NCI-H526 treated with DMSO at 0.1 percent for 48 hours (cell line): Measurements from ENCODE around the gene LIN52.
"Not testable (repeated sequence)": the region's sequence is repeated elsewhere in the genome, so short reads cannot be mapped to it uniquely, and the experiment has no call there.

Experiments
- DNase-seq: peaks from one replicate; lab custom pipeline; 2025; lab: John Stamatoyannopoulos, UW

LIN52 gene

DNA sequence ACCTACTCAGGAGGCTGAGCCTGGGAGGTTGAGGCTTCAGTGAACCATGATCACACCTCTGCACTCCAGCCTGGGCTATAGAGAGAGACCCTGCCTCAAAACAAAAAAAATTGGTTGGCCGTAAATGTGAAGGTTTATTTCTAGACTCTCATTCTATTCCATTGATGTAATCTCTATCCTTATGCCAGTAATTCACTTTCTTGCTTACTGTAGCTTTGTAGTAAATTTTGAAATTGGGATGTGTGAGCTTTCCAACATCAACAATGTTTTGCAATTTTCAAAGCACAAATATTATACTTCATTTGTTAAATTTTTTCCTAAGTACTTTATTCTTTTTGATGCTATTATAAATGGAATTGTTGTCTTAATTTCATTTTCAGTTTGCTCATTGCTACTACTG, 24.6 kb downstream of the LIN52 start:
- no peak for DNase-seq

DNA sequence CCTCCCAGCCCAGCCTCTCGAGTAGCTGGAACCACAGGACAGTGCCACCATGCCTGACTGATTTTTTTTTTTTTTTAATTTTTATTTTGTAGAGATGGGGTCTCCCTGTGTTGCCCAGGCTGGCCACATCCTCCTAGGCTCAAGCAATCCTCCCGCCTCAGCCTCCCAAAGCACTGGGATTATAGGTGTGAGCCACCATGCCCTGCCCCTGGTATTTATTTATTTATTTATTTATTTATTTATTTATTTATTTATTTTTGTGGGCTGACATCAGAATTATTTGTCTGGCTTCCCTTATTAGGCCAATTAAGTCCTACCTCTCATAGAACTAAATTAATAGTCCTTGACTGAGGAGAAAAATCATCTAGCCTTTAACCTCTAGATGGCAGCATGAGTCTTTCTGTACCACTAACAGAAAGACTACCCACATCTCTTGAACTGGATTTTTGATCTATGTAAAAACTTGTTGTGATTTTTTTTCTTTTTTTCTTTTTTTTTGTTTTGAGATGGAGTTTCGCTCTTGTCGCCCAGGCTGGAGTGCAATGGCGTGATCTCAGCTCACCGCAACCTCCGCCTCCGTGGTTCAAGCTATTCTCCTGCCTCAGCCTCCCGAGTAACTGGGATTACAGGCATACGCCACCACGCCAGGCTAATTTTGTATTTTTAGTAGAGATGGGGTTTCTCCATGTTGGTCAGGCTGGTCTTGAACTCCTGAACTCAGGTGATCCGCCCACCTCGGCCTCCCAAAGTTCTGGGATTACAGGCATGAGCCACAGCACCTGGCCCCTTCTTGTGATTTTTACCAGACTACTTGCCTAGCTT, 26.9 kb downstream of the LIN52 start:
- peak; percentile 5 for DNase-seq

DNA sequence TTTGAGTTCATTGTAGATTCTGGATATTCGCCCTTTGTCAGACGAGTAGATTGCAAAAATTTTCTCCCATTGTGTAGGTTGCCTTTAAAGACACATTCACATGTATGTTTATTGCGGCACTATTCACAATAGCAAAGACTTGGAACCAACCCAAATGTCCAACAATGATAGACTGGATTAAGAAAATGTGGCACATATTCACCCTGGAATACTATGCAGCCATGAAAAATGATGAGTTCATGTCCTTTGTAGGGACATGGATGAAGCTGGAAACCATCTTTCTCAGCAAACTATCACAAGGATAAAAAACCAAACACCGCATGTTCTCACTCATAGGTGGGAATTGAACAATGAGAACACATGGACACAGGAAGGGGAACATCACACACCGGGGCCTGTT, 40.7 kb downstream of the LIN52 start:
- DNase-seq: not testable (repeated sequence)

DNA sequence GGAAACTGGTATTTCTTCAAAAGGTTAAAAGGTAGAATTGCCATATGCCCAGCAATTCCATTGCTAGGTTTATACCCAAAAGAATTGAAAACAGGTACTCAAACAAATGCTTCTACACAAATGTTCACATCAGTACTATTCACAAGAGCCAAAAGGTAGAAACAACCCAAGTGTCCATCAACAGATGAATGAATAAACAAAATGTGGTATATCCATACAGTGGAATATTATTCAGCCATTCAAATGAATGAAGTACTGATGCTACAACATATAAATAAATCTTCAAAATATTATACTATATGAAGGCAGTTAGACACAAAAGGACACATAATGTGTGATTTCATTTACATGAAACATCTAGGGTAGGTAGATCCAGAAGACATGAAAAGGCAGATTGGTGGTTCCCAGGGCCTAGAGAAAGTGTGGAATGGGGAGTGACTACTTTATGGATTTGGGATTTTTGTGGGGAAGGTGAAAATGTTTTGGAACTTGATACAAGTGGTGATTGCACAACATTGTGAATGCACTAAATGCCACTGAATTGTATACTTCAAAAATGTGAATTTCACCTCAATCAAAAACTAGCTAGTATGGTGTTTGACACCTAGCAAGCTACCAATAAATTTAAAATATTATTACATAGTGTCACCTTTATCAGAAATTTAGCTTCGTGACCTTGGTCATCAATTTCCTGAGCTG, 41.7 kb downstream of the LIN52 start:
- no peak for DNase-seq

DNA sequence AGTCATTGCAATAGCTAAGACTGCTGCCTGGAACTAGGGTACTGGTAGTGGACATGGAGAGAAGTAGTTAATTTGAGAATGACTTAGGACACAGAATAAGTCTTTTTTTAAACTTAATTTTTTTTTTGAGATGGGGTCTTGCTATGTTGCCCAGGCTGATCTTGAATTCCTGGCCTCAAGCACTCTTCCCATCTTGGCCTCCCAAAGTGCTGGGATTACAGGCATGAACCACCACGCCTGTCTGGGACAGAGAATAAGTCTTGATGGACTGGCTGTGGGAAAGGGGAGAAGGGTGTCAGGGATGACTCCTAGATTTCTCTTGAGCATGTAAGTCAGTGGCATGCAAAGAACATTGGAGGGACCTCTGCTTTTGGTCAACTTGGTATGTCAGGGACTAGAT, 42.9 kb downstream of the LIN52 start:
- no peak for DNase-seq

DNA sequence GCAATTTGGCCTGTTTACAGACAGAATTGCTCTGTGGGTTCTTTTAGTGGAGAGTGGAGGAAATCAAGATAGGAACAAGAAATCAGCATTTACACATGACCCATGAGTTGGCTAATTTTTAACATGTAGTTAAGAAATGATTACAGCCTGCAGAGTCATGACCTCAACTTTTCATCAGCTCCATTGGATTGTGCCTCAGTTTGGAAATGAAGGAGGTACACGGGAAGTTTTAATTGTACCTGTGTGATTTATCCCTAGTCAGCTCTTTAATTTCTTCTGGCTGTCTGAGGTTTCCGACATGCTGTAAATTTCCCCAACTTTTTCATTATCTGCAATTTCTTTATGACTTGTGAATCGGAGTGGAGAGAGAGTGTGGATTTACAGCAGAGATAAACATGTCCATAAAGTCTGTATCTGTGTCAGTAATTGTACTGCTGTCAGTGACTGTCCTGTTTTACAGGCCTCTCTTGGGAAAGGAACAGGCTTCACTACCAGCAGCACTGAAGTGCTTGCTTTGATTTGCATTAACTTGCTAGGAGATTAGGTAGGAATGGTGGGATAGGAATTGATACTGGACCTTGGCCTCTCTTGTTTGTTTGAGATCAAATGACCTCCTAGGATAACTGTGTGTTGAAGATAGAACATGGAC, 49.2 kb downstream of the LIN52 start:
- peak; percentile 11 for DNase-seq

DNA sequence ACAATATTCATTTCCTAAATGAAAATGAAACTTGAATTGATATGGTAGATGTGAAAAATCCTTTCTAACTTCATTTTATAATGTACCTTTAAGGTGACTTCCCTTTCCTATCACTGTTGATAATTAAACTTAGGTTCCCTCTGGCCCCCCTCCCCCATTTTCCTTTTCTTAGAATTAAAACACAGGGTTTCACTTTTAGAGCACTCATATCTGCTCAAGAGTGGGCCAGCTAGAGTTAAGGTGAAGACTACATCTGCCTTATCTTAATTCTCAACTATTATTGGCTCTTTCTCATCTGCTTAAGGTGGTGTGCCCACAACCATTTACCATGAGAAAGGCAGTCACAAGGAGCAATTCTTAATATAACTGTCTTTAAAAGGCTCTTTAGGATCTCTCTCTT, 49.7 kb downstream of the LIN52 start:
- DNase-seq: no peak

DNA sequence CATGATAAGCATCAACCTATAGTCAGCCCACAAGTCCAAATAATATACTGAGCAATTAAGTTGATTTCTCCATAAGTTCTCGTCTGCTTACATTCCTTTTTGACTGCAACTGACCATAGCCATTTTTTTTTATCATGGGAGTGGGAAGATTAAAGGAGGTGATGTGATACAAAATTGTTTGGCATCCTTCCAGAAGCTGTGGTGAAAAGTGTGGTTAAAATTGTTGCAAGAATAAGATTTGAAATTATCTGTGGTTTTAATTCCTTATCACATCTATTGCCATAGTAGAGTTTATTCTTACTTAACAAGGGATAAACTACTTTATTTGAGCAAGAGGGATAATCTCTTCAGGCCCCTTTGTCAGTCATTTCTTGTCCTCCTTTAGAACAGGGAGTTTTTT, 50.7 kb downstream of the LIN52 start:
- no peak for DNase-seq

DNA sequence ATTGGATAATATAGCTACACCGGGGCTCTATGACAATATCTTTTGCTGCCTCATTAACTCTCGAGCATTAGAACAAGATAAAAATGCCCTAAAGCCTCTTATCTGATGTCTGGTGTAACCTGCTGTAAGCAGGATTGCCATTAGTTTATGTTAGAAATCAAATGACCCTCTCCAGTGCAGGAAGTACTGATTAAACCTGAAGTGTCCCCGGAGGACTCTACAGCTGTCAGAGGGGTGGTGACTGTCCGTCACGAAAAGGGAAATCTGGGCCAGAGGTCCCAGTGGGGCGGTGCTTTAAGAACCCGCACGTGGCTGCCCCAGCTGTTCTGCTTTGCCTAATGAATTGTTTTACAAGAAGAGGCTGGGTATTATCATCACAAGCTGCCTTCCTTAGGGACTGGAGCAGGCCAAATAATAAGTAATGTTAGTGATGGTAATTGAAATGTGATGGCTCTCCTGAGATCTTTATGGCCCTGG, 55.7 kb downstream of the LIN52 start:
- peak; percentile 44 for DNase-seq

DNA sequence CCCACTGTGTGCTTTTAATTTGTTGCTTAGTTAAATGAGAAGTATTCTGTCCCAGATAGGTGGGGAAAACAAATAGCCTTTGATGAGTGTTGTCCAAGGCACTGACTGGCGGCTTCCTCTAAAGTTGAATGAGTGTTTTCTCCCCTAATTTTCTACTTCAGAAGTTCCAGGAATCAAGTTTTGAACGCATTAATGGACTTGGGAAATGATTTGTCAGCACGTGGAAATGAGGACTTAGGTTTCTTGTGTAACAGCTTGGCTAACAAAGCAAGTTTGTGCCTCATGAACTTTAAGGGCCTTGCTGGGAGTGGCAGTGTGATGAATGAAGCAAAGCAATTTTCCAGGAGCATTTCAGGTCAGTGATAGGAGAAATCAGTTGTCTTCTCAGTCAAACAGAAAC, 56.9 kb downstream of the LIN52 start:
- DNase-seq: no peak

DNA sequence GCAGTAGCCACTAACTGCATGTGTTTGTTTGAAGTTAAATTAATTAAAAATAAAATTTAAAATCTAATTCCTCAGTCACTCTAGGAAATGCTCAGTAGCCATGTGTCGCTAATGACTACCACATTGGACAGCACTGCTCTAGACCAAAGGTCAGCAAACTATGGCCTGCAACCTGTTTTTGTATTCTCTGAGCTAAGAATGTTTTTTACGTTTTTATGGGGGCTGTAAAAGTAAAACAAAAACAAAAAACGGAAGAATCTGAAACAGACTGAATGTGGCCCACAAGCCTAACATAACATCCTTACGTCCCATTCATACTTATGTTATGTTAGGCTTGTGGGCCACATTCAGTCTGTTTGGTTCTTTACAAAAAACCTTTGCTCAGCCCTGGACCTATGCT, 57.8 kb downstream of the LIN52 start:
- no peak for DNase-seq

DNA sequence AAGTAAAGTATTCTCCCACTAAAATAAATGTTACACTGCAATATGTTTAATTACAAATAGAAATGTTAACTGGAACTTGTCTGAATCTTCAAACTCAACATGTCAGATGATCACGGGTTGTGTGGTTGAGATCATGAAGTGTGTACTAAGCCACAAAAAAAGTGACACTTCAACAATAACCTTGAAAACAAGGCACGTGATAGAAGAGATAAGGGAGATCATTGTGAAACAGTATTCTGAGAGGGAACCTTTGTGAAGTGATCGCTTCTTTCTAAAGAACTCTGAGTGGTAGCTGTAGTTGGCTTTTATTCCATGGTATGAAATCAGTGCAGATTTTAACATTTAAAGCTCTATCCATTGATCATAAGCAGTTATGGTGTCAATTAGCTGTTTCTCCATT, 60.0 kb downstream of the LIN52 start:
- DNase-seq: no peak

DNA sequence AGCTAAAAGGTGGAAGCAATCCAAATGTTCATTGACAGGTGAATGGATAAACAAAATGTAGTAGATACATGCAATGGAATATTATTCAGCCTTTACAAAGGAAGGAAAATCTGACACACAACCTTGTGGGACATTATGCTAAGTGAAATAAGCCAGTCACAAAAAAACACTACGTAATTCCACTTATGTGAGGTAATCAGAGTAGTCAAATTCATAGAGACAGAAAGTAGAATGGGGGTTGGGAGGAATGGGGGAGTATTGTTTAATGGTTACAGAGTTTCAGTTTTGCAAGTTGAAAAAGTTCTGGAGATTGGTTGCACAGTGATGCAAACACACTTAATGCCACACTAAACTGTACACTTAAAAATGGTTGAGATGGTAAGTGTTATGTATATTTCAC, 62.8 kb downstream of the LIN52 start:
- no peak for DNase-seq

DNA sequence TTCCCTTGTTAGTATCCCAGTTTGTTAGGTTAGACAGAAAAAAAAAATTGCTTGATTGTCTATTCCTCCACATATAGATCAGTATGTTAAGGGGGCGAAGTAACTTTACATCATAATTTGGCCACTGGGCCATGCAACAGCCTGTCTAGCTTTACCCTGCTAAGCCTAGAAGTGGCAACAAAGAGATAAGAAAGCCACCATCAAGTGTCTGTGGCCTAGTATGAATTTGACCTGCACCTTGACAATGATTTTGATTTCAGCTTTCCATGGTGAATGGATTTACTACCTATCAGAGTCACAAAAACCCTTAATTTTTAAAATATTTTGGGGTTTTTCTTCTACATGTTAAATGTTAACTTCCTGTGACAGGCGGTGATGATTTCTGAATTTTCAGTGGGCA, 63.9 kb downstream of the LIN52 start:
- no peak for DNase-seq

DNA sequence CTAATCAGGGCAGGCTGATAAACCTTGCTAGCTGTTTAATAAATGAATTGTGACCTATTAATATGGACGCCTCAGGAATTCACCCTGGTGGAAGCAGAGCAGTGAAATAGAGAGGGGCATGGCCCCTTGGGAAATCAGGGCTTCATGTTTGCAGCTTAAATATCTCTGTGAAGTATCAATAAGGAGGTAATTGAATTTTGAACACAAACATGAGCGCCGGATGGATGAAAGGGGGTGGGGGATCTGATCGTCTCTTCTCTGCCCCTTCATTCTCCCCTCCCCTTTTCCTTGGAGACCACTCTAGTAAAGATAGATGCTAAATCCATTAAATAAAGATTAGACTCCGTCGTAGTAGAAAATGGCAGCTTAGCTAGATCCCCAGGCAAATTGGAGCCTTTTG, 70.5 kb downstream of the LIN52 start:
- DNase-seq: no peak

DNA sequence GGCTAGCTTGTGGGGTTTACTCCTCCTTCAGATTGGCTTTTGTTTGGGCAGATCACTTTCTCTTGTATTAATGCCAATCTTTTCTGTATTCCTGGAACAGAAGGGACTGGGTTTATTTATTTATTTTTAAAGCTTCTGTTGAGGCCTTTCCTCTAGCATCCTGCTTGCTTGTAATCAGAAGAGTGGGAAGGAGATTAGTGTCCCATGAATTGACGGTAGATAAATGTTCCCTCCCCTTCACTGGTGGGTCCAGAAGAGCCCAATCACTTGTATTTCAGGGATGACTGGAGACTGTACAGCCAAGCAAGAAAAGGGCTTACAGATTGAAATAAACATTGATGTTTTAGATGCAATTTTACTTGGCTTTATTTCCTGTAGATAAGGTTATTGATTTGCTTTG, 71.0 kb downstream of the LIN52 start:
- no peak for DNase-seq

DNA sequence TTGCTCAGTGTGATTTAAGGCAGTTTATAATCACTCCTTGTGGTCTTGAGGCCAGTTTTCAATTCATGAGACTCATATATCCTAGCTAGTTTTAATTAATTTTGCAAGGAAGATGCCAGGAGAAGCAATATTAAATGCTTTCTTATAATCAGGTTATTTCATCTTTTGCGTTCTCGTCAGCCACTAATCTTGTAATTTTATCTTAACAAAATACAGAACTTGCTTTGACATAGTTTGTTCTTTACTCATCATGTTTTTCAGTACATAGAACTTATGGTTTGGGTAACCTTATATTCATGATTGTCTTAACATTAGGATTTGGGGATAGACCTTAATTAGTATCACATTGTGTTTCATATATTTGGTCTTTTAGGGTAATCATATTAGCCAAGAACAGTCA, 76.0 kb downstream of the LIN52 start:
- DNase-seq: no peak

DNA sequence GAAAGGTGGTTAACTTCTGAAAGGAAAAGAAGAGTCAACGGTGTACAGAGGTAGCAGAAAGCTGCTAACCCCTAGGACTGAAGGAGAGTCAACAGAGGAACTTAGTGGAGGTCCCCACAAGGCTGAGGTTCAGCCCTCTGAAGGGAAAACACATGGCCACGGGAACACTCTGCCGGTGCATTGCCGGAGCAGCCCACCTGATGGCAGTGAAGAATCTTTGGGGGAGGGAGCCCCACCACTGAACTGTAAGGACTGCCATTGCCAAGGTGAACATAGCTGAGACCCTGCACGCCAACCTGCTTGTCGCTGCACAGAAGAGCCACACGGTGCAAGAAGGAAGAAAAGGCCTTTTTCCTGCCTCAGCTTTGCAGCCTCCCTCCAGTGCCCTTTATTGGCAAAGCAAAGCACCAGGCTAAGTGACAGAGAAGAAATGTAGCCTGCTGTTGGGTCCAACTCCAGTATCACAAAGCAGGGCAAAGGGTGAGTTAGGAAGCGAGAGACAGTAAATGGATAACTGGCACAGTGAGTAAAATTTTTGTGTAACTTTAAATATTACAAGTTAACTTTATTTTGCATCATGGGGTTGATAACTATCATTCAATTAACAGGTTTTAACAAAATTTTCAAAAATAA, 76.9 kb downstream of the LIN52 start:
- DNase-seq: no peak

DNA sequence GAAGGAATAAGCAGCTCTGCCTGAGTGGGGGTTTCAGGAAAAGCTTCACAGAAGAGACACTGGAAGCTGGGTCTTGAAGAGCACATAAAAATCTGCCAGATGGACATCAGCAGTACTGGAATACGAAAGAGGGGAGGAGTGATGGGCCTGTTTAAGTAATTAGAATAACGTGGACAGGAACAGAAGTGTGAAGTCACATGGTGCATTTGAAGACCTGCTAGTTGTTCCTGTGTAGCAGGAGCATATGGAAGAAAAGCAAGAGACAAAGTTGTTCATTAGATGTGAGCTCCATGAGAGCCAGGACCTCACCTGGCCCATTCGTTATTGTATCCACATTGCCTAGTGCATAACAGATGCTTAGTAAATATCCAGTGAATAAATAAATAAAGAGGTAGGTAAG, 85.2 kb downstream of the LIN52 start:
- no peak for DNase-seq

DNA sequence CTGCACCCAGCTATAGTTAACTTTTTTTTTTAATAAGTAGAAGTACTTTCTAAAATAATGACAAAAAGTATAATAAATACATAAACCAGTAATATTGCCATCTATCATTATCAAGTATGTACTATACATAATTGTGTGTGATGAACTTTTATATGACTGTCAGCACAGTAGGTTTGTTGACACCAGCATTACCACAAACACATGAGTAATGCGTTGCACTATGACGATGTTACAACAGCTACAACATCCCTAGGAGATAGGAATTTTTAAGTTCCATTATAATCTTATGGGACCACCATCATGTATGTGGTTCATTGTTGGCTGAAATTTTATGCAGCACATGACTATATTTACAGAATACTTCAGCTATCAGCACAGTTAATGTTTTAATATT, 91.6 kb downstream of the LIN52 start:
- no peak for DNase-seq

DNA sequence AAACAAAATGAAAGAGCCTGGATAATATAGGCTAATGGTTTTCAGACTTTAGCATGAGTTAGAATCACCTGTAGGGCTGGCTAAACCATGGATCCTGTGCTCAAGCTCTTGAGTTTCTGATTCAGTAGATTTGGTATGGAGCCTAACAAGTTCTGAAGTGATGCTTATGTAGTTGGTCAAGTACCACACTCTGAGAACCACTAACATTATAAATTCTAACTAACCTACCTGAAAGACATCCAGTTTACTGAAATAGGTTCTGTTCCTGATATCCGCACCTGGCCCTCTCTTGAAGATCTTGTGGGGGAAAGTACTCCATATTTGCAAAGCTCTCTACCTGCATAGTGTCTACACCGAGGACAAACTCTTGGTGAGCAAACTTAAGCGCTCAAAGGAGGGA, 95.1 kb downstream of the LIN52 start:
- no peak for DNase-seq

DNA sequence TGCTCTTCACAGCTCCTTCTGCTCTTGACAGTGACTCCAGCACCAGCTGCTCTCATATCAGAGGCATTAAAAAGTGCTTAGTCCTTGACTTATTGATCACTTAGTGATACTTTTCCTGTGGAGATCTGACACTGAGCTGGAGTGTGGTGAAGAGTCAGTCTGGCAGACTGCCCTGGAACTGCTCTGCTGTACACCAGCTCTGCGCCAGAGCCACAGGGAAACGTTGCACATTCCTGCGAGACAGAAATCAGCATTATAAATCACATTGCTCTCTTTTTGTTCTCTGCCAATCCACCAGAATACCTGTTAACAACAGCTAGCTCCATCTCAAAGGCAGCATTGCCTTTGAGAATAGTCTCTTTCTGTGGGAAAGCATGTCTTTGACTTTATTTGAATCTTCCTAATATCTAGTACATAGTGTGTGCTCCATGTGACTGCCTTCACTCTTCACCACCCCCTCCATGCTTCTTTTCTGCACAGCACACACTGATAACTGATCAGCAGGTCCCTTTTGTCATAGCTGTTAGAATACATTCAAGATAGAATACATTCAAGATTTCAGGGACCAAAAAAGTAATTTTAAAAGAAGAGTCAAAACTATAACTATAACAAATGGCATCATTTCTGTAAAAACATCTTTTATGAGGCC, 106.3 kb downstream of the LIN52 start:
- no peak for DNase-seq
